SK-N-SH (cell line): ENCODE measurements around the gene ACADS. TPM values are rescaled to one million over a fixed set of nuclear protein-coding genes. Genes with fewer than 3 reads are reported as not detected.

Source experiments
- CTCF ChIA-PET: fragments of 300-600, 350-600 bp; formaldehyde crosslinking; extraction: SDS; loops from one replicate; lab custom pipeline; 2021; lab: Yijun Ruan, JAX
- POLR2A ChIA-PET: fragments of 350-600 bp; sonication (Branson Sonifier 250); formaldehyde crosslinking; extraction: SDS; loops from one replicate; lab custom pipeline; 2020; ENCODE audit warnings: antibody characterized with exemption, inconsistent platforms; lab: Yijun Ruan, JAX
- DNase-seq: peaks from one replicate; pipeline ENCODE4 v3.0.0; 2012
- H2AFZ ChIP-seq: fragments of 200-600 bp; sonication (generic); 2 replicates; pipeline ENCODE4 v1.8.1; 2016; ENCODE audit warnings: antibody characterized with exemption, mild to moderate bottlenecking, low read depth
- H3F3A ChIP-seq: fragments of 200-600 bp; sonication (generic); replicated peaks from 2 replicates; pipeline ENCODE3; 2016; ENCODE audit warnings: antibody characterized with exemption, mild to moderate bottlenecking; ENCODE audit not compliant: insufficient read depth
- H3K27ac ChIP-seq, 2 experiments: fragments of 200-500 bp in 1 of 2; fragments of 200-600 bp in 1 of 2; sonication (Bioruptor generic) in 1 of 2; sonication (generic), shearing (Covaris generic) in 1 of 2; 2 replicates each; pipeline versions ENCODE4 v1.5.1 to v1.6.1; 2014 to 2016; ENCODE audit warnings: low read depth in 2 of 2, inconsistent platforms in 1 of 2, low read length in 1 of 2, mild to moderate bottlenecking in 1 of 2, mixed read lengths in 1 of 2
- H3K27me3 ChIP-seq: fragments of 200-600 bp; sonication (generic), shearing (Covaris generic); 2 replicates; pipeline ENCODE4 v1.6.1; 2016; ENCODE audit warnings: mixed run types; ENCODE audit not compliant: insufficient read depth
- H3K36me3 ChIP-seq, 2 experiments: fragments of 200-500 bp in 1 of 2; fragments of 200-600 bp in 1 of 2; sonication (Bioruptor generic) in 1 of 2; sonication (generic) in 1 of 2; replicated peaks in 1 of 2; 2 replicates each; pipeline versions ENCODE3 to v1.5.1; 2014 to 2016; ENCODE audit warnings: low read length in 1 of 2, mild to moderate bottlenecking in 1 of 2; ENCODE audit not compliant: insufficient read depth in 2 of 2, control insufficient read depth in 1 of 2
- H3K4me1 ChIP-seq, 2 experiments: fragments of 200-500 bp in 1 of 2; fragments of 200-600 bp in 1 of 2; sonication (Bioruptor generic) in 1 of 2; sonication (generic), shearing (Covaris generic) in 1 of 2; 2 replicates each; pipeline versions ENCODE4 v1.5.1 to v1.6.1; 2014 to 2016; ENCODE audit warnings: low read depth in 1 of 2, low read length in 1 of 2, mixed run types in 1 of 2; ENCODE audit not compliant: insufficient read depth in 2 of 2, control insufficient read depth in 1 of 2
- H3K4me2 ChIP-seq: fragments of 200-600 bp; sonication (generic), shearing (Covaris generic); 2 replicates; pipeline ENCODE4 v1.6.1; 2017; ENCODE audit warnings: mixed run types
- H3K4me3 ChIP-seq, 2 experiments: fragments of 200-500 bp in 1 of 2; fragments of 200-600 bp in 1 of 2; sonication (Bioruptor generic) in 1 of 2; sonication (generic), shearing (Covaris generic) in 1 of 2; 2 replicates each; pipeline versions ENCODE4 v1.5.1 to v1.8.1; 2014 to 2016; ENCODE audit warnings: low read depth in 2 of 2, inconsistent platforms in 1 of 2, low read length in 1 of 2, mild to moderate bottlenecking in 1 of 2, mixed read lengths in 1 of 2, moderate library complexity in 1 of 2
- H3K79me2 ChIP-seq: fragments of 200-600 bp; sonication (generic); 2 replicates; pipeline ENCODE4 v1.8.1; 2017; ENCODE audit warnings: mild to moderate bottlenecking; ENCODE audit not compliant: insufficient read depth
- H3K9ac ChIP-seq: fragments of 200-600 bp; sonication (generic); 2 replicates; pipeline ENCODE4 v1.6.1; 2017; ENCODE audit warnings: mixed run types
- H3K9me2 ChIP-seq: fragments of 200-600 bp; sonication (generic); 2 replicates; pipeline ENCODE4 v1.6.1; 2017; ENCODE audit warnings: mixed run types
- H3K9me3 ChIP-seq: fragments of 200-600 bp; sonication (generic); 2 replicates; pipeline ENCODE4 v1.6.1; 2017; ENCODE audit warnings: mixed run types, mild to moderate bottlenecking, moderate library complexity
- H4K20me1 ChIP-seq: fragments of 200-600 bp; sonication (generic); 2 replicates; pipeline ENCODE4 v1.6.1; 2017; ENCODE audit warnings: mild to moderate bottlenecking, mixed run types; ENCODE audit not compliant: insufficient read depth
- FOXJ3 ChIP-seq: sonication (generic); formaldehyde crosslinking; IDR thresholded peaks from 2 replicates; pipeline ENCODE4 v1.5.1; 2020; ENCODE audit warnings: mild to moderate bottlenecking, missing genetic modification reagents
- GATA2 ChIP-seq: sonication (generic); formaldehyde crosslinking; IDR thresholded peaks from 2 replicates; pipeline ENCODE4 v1.5.0; 2020; ENCODE audit warnings: mild to moderate bottlenecking, missing genetic modification reagents
- MXI1 ChIP-seq: IDR thresholded peaks from 2 replicates; pipeline ENCODE4 v1.6.1; 2012; ENCODE audit warnings: mild to moderate bottlenecking, low read depth, low read length, improper control_type of control experiment
- NFIC ChIP-seq: IDR thresholded peaks from 2 replicates; pipeline ENCODE4 v1.4.0; 2012; ENCODE audit warnings: borderline replicate concordance
- NRF1 ChIP-seq: IDR thresholded peaks from 2 replicates; pipeline ENCODE4 v1.6.1; 2012; ENCODE audit warnings: low read depth, mild to moderate bottlenecking, low read length
- POLR2AphosphoS5 ChIP-seq: IDR thresholded peaks from 2 replicates; pipeline ENCODE4 v1.6.1; 2012; ENCODE audit warnings: low read depth, low read length
- RAD21 ChIP-seq: IDR thresholded peaks from 2 replicates; pipeline ENCODE4 v1.6.1; 2012; ENCODE audit warnings: mild to moderate bottlenecking, low read length
- SIN3A ChIP-seq: IDR thresholded peaks from 2 replicates; pipeline ENCODE4 v1.6.1; 2012; ENCODE audit warnings: low read depth, mild to moderate bottlenecking, low read length, moderate library complexity, borderline replicate concordance
- SMC3 ChIP-seq: IDR thresholded peaks from 2 replicates; pipeline ENCODE4 v1.6.1; 2012; ENCODE audit warnings: low read depth, low read length, improper control_type of control experiment
- TAF1 ChIP-seq: IDR thresholded peaks from 2 replicates; pipeline ENCODE4 v1.6.1; 2012; ENCODE audit warnings: low read depth, mild to moderate bottlenecking, low read length, moderate library complexity, borderline replicate concordance
- TCF12 ChIP-seq: IDR thresholded peaks from 2 replicates; pipeline ENCODE4 v1.4.0; 2012
- TEAD4 ChIP-seq: IDR thresholded peaks from 2 replicates; pipeline ENCODE4 v1.4.0; 2012; ENCODE audit warnings: mild to moderate bottlenecking, borderline replicate concordance; ENCODE audit not compliant: insufficient read depth
- USF1 ChIP-seq: IDR thresholded peaks from 2 replicates; pipeline ENCODE4 v1.4.0; 2012; ENCODE audit warnings: low read depth, borderline replicate concordance
- USF2 ChIP-seq: fragments of 150-350 bp; IDR thresholded peaks from 2 replicates; pipeline ENCODE4 v1.6.1; 2017; ENCODE audit warnings: antibody characterized with exemption, low read length, low read depth, borderline replicate concordance
- ZBTB33 ChIP-seq: IDR thresholded peaks from 2 replicates; pipeline ENCODE4 v1.4.0; 2012; ENCODE audit warnings: low read depth, borderline replicate concordance
- WGBS: methylation state at CpG from one replicate; pipeline ENCODE4 v1.1.6; 2017; ENCODE audit warnings: low lambda C conversion rate; 5-methylcytosine and 5-hydroxymethylcytosine counted together
- polyA plus RNA-seq, 3 experiments: library from polyadenylated mRNA; depleted of rRNA; stranded (reverse); fragments of >200 nt; gene quantifications; 2 replicates each; pipeline ENCODE4 v1.2.3, GENCODE V29; 2012

The ACADS gene
- polyA plus RNA-seq, 1 of the 3 experiments (the other 2 are of a cell fraction): 4.9 TPM

GRCh38 chr12:120724720-120725119 lies 906 bp upstream of the ACADS start:
- Histone ChIP-seq H3K9me2 (no peaks in the 10 kb centered on the region), H3K79me2 (no peaks in the 10 kb centered on the region), H2AFZ (no peak overlapping the region), H4K20me1 (no peaks in the 10 kb centered on the region), H3K27ac (no peak overlapping the region), H3K9me3 (no peaks in the 10 kb centered on the region), H3K9ac (no peak overlapping the region), H3K27me3 (no peaks in the 10 kb centered on the region), H3K4me2 (no peak overlapping the region), H3K36me3 (peaks cover 38 to 39% of the 10 kb centered on the region in 2 experiments), H3K4me1 (peaks cover 5 to 36% of the 10 kb centered on the region in 2 experiments; a peak in 3 of 4 replicates), H3K4me3 (no peak overlapping the region), H3F3A (no peaks in the 10 kb centered on the region)
- DNase-seq: no peak
- POLR2A ChIA-PET: no interaction called here
- CTCF ChIA-PET: interaction anchor here (0.8 to 1.6 kb wide), 6 partner anchors 10 to 247 kb away, joined by 3 to 8 read pairs (median 4); no protein-coding TSS in a partner anchor
- TF ChIP-seq SMC3: no peak
- TF ChIP-seq USF2: no peak
- no peak for TF ChIP-seq GATA2
- TF ChIP-seq MXI1: no peak
- TF ChIP-seq NFIC: no peak
- no peak for TF ChIP-seq SIN3A
- no peak for TF ChIP-seq TEAD4
- TF ChIP-seq NRF1: no peak
- TF ChIP-seq FOXJ3: no peak
- no peak for TF ChIP-seq TCF12
- no peak for TF ChIP-seq RAD21
- no peak for TF ChIP-seq USF1
- no peak for TF ChIP-seq ZBTB33
- no peak for TF ChIP-seq POLR2AphosphoS5
- no peak for TF ChIP-seq TAF1
- WGBS: 75% methylated on average over 5 of the region's 5 CpGs
